AG09309 (cell line): ENCODE measurements around the gene ANKRD28.
A peak's percentile ranks its signal among the peaks of the same experiment; 100 is the strongest.

ENCODE experiments used
- DNase-seq: peaks from one replicate; pipeline ENCODE4 v3.0.0-alpha.2; 2010; ENCODE audit warnings: low read depth
- H3K4me3 ChIP-seq: 2 replicates; pipeline ENCODE4 v1.5.1; 2011; ENCODE audit warnings: mild to moderate bottlenecking, low read depth, low read length, moderate library complexity; ENCODE audit not compliant: control insufficient read depth
- TF ChIP-seq, protein P1 (sequence below): IDR thresholded peaks from 2 replicates; pipeline ENCODE4 v1.5.1; 2011; ENCODE audit warnings: mild to moderate bottlenecking, low read depth, low read length, inconsistent platforms; ENCODE audit not compliant: insufficient read depth, control insufficient read depth; ENCODE audit errors: missing control alignments

Gene ANKRD28

DNA sequence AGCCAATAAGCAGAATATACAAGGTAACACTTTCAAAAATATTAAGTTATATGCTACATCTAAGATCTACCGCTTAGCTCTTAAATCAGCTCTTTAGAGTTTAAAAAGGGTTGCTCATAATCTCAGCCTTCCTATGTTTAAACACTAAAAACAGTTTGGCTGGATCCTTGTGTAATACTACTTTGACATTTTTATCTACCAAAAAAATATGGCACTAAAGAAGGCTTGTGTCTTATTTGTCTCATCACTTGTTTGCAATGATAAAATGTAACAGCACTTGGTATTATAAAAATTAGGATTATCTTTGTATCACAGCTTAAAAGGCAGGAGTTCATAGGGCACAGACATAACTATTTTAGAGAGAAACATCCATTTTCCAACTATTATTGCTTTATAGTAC is 9.8 kb downstream of the ANKRD28 start:
- DNase-seq, result no peak
- TF ChIP-seq, protein P1, sequence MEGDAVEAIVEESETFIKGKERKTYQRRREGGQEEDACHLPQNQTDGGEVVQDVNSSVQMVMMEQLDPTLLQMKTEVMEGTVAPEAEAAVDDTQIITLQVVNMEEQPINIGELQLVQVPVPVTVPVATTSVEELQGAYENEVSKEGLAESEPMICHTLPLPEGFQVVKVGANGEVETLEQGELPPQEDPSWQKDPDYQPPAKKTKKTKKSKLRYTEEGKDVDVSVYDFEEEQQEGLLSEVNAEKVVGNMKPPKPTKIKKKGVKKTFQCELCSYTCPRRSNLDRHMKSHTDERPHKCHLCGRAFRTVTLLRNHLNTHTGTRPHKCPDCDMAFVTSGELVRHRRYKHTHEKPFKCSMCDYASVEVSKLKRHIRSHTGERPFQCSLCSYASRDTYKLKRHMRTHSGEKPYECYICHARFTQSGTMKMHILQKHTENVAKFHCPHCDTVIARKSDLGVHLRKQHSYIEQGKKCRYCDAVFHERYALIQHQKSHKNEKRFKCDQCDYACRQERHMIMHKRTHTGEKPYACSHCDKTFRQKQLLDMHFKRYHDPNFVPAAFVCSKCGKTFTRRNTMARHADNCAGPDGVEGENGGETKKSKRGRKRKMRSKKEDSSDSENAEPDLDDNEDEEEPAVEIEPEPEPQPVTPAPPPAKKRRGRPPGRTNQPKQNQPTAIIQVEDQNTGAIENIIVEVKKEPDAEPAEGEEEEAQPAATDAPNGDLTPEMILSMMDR, result no peak
- no peak overlapping the region for H3K4me3 ChIP-seq

DNA sequence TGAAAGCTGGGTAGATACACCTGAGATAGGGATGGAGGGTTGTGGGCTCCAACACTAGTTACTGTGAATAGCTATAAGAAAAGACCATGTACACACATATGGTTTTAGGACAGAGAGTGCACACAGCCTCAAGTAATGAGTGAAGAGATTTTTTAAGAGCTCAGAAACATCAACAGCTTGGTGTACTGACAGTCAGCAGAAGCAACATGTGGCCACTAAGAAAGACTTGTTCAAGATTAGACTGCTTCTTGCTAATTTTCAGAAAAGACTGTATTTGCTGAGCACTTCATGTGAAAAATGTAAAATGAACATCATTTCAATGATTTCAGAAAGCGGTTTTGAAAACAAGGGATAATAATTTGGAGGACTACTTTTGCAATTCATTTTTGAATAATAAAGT is 10.3 kb downstream of the ANKRD28 start:
- TF ChIP-seq, protein P1, result no peak
- DNase-seq, result no peak
- H3K4me3 ChIP-seq, result no peak overlapping the region

DNA sequence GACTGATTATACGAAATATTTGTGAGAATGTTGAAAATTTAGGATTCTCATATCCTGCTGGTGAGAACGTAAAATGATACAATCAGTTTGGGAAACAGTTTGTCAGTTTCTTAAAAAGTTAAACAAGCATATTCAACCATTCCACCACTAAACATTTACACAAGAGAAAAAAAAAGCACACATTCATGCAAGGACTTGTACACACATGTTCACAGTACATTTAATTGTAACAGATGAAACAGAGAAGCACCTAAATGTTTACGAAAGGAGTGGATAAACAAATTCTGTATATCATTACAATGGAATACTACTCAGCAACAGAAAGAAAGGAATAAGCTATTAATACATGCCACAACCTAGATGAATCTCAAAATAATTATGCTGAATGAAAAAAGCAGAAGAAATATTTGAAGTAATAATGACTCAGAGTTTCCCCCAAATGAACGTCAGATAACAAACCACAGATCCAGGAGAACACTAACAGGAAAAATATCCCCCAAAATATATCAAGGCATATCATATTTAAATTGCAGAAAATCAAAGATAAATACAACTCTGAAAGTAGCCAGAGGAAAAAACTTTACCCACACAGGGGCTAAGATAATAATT is 14.3 kb downstream of the ANKRD28 start:
- H3K4me3 ChIP-seq, result no peak overlapping the region
- TF ChIP-seq, protein P1, result no peak
- DNase-seq, result peak; percentile 55

DNA sequence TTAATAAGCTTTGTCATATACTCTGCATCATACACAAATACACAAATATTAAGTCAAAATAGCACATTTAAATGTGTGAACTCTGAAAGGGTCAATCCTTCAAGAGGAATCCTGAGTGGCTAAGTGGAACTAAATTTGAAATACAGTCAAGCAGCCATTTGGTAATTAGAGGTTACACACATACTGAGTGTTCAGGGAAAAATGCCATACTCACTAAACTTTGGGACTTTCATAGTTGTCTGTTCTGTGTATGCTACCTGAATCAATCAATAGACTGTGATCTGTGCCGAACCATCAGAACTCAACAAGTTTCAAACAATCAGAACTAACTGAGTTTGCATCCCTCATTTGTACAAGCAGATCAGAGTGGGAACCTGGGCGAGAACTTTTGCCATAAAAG is 15.3 kb downstream of the ANKRD28 start:
- DNase-seq, result no peak
- H3K4me3 ChIP-seq, result no peak overlapping the region
- TF ChIP-seq, protein P1, result no peak

DNA sequence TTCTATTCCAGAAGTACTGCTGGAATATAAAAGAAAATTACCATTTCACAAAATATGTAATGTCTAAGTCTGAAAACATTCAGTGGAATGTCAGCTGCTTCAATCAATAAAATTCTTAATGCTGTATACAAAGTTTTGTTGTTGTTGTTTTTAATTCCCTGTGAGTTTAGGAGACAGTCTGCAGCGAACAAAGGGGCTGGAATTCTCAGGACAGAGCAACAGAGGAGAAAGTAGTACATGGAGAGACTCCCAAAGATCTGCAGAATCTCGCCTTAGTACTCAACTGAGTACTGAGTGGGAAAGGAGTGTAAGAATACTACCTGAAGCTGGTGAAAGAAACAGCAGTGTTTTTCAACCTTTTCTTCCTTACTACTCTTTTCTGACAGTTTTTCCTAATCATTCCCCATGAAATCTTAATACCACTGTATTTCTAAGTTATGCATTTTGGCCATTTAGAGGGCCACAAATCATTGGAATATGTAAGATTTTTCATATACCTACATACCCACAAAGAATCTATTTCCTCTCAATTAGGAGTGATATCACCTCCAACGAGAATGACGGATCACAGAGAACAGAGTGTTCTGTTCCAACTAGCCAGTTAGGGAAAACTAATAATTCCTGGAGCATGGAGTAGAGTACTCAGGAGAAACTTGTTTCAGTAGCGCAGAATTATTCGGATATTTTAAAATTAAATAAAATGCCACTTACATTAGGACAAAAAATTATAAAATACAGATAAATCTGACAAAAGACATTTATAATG is 16.0 kb downstream of the ANKRD28 start:
- TF ChIP-seq, protein P1, result no peak
- no peak overlapping the region for H3K4me3 ChIP-seq
- no peak for DNase-seq

DNA sequence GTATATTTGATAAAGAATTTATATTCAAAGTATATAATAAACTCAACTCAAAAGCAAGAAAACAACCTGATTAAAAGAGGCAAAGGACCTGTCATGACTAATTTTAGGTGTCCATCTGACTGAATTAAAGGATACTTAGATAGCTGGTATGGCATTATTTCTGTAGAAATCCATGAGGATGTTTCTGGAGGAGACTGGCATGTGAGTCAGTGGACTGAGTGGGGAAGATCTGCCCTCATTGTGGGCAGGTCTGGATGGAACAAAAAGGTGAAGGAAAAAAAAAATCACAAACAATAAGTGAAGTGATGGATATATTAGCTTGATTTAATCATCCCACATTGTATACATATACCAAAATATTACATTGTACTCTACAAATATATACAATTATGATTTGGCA is 16.6 kb downstream of the ANKRD28 start:
- DNase-seq, result no peak
- H3K4me3 ChIP-seq, result no peak overlapping the region

More for the DNA sequence above, 16.6 kb downstream of the ANKRD28 start:
- TF ChIP-seq, protein P1, result no peak
